GM18498 (cell line): ENCODE results near the gene COL4A2.

Experiments used
- ATAC-seq: cut with Tn5 transposase; IDR thresholded peaks from one replicate; pipeline ENCODE4 v1.9.1; 2021; ENCODE audit warnings: mild to moderate bottlenecking, moderate library complexity; ENCODE audit not compliant: unreplicated experiment

COL4A2 gene

DNA sequence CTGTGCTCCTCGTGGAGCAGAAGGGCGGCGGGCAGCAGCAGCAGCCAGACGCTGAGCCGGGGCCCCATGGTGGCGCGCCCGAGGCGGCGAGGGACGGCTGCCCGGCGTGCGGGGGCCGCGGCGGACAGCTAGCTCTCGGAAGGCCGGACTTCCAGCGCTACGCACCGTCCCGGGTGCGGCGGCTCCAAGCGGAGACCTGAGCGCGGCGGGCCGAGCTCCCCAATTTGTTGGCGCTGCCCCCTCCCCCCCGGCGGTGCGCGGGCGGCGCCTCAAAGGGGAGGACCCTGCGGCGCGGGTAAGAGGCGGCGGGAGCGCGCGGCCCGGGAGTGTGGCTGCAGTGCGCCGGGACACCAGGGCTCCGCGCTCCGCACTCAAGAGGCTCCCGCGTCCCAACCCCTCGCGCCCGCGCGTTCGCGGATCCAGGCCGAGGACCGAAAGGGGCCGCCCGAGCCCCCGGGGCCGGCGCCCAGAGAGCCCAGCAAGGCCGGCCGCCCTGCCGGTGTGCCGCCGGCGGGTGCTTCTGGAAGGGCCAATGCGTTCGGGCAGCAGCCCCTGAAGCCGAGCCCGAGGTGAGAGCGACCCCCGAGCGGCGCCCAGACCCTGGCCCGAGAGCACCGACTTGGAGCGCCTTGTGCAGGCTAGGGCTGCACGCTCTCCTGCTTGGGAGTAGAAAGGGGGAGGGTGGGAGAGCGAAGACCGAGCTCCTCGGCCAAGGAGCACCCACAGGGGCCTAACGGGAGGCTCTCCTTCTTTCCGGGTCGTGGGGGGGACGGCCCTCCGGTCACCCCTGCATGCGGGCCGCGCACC lies at the start of gene COL4A2, which contains the start of gene COL4A1:
TSS of gene COL4A2 (plus strand) at position 325 of the 807 bp plus-strand sequence. CDS start 620 bp downstream, outside the sequence.
TSS of gene COL4A1 (minus strand) at position 198 of the 807 bp plus-strand sequence. CDS start at position 68, 130 bp downstream.
- ATAC-seq, result no peak

DNA sequence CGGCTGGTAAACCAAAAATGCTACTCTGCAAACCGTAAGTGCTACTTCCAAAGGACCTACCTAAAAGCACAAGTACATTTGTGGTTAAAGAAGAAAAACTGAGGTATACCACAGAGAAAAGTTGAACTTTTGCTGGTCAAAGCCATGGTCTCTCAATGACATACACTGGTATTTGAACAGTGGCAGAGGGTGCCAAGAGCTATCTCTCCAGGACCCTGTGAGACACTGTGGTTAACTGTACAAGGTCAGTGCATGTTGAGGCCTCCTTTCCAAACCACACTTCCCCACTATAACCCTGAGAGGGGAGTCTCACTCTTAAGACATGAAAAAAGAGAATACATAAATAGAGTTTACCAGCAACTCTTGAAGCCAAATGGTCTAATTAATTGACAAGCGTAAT lies 49.7 kb upstream of the COL4A2 start:
- ATAC-seq, result peak; percentile 41

DNA sequence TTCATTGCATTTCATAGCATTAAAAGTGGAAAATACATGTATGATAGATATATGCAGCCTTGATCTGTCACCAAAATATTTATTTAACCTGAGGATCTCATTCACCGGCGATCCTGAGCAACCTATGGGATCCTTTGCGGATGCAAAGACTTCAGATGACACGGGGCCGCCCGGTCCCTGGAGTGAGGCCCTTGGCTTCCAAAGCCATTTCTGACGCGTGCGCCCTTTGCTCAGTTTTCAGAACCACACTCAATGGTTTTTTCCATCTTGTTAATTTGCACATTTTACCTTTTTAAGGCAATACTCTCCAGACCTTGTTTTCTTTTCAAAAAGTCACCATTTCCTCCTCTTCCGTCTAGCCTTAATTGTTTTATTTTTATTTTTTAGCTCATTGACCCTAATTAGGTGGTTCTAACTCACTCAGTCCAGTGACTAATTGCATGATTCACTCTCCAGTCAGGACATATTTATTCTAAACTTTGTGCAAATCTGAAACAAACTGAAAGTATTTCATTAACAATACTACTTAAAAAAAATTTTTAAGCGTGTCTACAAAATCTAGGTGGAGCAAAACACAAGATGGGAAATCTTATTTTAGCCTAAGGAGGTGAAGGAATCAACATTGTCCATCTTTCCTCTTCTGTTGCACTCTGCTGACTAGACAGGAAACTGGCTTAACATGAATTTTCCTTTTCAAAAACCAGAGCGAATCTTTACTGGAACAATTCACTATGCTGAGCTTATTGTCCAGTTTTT lies 48.0 kb upstream of the COL4A2 start:
- no peak for ATAC-seq

DNA sequence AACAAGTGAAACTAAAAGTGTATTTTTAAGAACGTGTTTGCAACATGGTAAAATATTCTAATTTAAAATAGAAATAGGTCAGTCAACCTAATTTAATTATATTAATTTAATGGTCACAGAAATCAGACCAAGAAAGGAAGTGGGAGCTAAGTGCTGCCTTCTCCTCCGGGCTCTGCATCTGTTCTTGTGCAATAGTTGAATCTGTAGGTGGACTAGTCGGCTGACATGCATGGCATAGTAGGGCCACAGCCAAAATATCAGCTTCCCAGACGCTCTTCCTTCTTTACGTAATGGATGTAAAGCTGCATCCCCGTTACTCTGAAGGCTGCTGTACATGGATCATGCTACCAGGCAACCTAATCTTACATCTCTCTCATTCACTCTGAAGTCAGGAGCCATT lies 47.4 kb upstream of the COL4A2 start:
- ATAC-seq, result no peak

DNA sequence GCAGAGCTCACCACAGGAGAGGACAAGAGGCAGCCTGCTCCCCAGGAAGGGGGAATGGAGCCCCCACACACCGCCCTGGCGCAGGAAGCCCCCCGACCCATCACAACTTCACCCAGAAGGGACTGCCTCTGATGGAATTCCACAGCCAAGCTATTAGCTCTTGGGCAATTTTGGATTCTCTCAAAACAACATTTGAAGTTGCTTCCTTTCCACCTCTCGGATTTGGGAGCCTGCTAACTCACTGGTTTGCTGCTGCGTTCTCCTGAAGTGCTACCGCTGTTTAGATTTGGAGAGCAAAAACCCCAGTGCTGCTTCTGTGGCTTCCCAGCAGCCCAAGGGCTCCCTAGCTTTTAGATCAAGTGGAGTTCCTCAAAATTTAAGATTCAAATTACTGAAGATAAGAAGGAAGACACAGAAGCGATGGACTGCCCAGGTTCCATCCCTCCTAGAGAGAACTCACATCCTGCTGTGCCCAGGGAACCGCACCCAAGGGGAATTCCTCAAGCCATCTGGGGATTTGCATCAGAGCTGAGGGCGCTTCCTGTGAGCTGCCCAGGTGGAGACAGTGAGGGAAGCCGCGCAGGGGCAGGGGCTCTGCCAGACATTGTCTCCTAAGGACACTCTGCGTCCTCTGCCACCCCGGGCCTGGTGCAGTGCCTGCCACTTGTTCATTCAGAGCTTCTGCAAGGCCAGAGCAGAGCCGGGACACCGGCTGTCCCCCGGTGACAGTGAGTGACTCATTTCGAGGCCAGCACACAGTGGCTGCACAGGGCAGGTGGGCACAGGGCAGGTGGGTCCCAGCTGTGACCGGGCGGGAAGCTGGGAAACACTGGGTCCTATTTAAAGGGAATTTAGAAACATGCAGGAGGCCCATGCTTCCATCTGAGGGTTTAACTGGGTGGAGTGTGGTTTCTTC lies 45.7 kb upstream of the COL4A2 start:
- no peak for ATAC-seq

DNA sequence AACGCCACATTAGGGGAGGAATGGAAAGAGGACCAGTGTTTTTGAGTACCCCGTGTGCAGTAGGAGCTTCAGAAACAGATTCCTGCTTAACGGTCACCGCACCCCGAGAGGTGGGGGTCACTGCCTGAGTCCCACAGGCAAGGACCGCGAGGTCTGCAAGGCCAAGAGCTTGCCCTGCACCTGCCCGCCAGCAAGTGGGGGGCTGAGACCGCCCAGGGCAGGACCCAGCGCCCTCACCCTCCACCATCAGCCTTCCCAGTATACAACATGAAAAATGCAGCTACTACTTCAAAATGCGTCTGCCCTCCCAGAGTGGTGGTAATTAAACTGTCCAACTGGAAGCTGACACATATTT lies 45.0 kb upstream of the COL4A2 start:
- ATAC-seq, result no peak

DNA sequence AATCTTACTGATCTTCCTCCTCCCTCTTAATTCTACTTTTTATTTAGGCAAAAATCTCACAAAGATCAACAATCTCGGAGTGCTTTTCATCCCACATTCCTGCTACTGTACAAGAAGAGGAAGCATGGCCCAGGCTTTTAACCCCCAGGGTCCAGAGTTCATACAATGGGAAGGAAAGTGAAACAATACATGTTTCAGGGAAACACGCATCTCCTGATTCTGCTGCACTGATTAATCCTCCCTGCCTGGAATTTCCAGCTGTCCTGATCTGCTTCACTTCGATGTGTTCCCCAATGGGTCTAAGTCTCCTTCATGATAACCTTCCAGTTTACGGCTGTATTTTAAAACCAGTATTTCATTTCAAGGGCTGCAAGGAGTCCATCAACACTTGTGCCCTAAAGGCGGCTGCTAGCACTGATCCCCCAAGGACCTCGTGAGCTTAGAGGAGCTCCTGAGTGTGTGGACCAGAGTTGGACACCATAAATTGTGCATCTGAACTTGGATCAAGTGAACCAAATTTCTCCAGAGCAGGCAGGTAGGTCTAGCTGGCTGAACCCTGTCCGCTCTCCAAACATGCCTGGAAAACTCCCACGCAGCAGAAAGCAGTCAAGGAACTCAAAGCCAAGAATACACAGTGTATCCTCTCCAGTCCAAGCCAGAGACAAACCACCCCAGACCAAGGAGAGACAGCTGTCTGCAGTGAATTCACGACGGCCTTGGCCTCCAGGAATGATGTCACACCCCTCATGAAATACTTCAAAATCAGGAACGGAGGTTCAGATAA lies 44.4 kb upstream of the COL4A2 start:
- ATAC-seq, result no peak

DNA sequence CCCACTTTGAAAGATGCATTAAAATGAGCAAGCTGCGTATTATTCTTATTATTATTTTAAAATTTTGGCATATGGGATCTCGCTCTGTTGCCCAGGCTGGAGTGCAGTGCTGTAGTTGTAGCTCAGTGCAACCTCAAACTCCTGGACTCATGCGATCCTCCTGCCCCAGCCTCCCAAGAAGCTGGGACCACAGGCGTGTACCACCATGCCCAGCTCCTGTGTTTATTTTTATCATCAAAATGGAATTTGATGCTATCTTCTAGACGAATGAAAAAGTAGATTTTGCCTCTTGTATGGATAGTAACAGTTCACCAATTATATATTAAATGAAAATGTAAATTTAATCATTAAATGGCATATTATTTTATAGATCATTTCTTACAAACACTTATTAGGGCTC lies 43.7 kb upstream of the COL4A2 start:
- ATAC-seq, result no peak

DNA sequence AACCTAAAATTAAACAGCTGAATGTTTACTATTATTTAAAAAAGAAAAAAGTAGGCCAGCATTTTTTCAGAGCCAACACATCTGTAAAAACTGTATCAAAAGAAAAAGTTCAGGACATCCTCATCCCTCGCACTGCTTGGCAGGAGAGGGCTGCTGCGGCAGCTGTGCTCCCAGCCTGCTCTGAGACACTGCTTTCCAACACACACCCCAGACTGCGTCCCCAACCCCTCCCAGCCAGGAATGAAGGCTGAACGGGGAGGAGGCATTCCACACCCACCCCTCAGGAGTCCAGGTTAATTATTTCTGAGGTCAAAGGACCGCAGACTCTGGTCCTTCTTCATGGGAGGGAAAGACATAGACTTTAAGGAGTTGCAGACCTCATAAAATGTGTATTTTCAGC lies 43.2 kb upstream of the COL4A2 start:
- no peak for ATAC-seq

DNA sequence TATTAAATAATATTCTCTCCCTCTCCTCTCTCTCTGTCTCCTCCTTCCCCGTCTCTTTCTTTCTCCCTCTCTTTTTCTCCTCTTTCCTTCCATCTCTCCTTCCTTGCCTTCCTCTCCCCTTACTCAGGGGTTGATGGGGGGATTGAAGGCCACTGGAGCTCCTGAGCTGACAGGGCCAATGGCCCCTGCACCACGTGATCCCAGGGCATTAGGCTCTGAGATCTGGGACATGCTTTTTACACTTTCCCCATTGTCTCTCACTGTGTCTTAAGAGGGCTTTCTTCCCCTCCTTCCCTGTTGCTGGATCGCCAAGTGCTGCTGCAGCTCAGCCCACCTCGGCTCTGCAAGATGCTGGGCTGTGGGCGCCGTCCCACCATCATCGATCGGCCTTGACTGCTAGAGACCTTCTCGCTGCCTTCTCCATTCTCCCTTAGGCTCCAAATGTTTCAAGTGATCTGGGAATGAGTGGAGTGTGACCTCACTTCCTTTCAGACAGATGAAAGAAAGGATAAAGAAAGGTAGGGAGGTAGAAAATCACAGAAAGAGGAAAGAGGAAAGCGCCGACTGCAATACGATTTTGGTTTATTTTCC lies 42.3 kb upstream of the COL4A2 start:
- no peak for ATAC-seq

DNA sequence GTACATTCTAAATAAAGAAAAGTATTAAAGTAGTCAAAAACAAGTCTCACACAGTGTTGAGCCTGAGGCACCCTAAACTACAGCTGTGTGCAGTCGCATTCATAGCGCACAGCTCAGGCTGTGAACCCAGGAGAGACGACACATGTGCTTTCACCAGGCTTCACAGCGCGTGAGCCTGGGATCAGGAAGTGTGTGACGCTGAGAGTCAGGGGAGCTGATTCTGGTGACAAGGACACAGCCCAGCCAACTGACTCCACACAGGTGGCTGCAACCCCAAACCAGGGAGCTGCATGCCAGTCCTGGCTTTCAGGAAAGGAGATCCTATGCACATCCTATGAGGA lies 41.8 kb upstream of the COL4A2 start:
- ATAC-seq, result no peak

DNA sequence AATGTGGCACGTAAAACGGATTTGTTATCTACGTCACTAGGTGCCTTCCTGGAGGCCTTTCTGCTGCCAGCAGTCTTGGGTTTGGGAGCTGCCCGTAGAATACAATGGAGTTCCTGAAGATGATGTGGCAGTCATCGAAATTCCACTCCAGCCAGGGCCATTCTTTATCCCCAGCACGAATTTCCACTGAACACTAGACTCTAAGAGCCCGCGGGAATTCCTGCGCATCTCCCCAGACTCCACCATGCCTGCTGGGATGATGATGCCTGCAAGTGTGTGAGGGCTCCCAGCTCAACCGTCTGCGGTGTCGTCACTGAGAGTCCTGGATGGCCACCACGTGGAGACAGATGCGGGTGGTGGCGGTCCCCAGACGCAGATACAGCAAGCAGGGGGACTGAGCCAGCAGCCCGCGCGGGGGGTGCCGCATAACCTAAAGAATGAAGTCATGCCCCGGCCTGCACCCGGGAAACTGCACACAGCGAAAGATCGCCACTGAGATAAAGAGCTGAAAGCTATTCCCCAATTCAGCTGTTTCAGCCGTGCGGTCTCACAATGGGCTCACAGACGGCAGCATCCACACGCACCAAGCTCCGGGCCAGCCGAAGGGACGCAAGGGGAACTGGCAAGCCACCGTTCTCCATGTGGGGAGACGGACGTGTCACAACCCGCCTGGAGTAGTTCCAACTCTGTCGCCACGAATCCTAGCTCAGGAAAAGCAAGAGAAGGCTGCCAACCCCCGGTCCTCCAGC lies 41.2 kb upstream of the COL4A2 start:
- no peak for ATAC-seq

DNA sequence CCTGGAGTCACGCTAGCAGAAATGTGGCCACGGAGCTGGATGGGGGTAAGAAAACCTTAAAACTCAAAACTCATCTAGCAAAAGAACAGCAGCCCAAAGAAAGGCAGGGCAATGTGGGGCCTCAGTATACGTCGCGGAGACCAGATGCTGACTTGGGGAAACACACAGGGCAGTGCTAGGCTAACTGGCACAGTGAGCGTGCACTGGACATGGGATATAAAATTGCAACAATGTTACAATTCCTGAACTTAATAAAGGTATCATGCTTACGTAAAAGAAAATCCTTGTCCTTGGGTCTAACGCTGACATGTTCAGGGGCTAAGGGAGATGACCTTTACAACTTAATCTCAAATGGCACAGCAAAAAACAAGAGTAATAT lies 40.7 kb upstream of the COL4A2 start:
- ATAC-seq, result no peak

DNA sequence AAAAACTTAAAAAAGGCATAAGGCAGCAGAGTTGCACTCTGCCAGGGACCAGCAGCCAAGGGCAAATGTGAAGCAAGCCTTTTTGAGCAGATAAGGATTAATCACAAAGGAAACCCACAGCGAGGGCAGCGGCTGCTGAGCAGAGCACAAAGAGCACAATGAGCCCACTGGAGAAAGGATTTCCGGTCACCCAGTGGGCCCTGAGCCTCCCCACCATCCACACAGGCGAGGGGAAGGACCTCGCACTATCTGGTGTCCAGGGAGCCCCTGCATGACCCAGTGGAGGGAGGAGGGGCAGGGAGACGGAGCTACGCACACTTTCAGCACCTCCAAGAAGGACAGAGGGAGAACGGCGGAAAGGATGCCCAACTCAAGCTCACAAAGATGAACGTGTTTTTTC lies 40.1 kb upstream of the COL4A2 start:
- no peak for ATAC-seq

DNA sequence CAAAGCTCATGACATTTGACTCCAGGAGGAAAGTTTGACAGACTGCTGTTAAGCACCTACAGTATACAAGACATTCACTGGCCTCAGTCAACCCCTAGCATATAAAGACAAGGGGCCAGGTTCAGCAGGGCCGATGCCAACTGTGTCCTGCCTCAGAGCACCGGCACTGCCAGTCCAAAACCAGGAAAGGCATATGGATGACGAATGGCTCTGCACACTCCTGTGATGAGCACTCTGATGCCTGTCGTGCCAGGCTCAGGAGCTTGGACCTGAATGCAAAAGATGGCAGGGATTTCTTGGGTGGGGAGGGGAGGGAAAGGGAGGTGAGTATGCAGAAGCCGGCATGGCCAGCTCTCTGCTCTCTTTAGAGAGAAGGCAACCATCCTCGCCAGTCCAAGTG lies 39.0 kb upstream of the COL4A2 start:
- ATAC-seq, result no peak

DNA sequence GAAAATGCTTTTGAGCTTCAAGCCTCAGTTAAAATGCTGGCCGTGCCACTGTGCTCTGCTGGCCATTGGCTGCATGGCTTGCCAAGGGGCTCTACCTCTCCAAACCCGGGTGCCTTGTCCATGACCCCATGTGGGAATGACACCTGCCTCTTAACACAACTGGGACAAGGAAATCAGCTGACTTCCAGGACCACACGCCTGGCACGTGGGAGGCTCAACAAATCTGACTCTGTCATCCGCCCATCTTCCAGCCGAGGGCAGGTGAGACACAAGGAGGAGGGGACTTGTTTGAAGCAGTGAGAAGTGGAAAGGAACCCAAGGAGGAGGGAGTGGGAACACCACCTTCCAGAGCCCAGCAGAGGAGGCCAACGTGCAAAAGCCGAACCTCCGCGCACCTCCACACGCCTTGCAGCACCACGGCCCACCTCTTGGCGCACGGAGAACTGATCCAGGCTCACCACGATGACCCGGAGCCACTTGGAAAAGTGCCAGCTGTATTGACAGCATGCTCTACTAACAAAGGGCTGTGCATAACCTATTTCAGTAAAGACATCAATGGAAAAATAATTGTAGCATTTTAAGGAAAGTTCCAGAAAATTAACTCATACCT lies 38.4 kb upstream of the COL4A2 start:
- ATAC-seq, result no peak

DNA sequence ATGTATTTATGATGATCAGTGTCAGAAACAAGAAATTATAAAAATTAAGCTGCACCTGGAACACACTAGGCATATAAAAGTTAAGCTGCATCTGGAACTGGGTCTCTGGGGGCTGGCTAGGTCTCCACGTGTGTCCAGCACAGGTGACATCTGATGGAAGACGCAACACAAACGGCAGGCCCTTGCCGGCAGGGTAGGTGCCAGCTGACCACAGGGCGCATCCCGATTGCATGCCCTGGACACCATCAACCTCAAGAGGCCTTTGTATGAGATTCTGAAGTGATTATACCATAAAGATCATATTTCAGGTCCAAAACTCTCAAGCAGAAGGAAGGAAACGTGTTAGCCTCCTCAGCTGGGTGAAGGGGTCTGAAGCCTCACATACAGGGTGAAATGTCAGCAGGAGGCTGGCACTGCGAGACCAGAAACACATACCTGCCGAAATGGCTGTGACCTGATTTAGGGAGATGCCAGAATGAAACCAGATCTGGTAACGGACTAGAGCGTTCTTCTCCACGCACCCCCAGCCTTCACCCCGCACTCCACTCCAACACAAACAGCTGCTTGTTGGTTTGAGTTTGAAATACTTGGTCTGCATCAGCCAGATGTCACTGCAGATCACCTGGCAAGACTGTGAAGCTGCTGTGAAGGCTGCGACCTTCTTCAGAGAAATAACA lies 37.4 kb upstream of the COL4A2 start:
- ATAC-seq, result no peak

DNA sequence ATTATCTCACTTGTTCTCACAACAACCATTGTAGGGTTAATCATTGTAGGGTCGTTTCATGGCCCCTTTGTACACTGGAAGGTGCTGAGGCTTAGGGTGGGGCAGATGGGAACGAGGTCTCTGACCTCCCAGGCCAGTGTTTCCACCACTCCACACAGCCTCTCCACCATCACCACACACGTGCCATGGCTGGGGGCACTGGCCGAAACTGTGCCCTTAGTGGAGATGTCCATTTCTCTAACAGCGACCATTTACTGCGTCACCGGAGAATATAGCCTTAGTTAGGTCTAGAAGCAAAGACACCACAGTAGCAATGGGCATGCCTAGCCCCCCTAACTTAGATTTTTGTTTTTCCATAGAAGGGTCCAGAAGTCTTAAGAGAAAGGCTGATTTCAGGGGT lies 36.6 kb upstream of the COL4A2 start:
- ATAC-seq, result no peak

DNA sequence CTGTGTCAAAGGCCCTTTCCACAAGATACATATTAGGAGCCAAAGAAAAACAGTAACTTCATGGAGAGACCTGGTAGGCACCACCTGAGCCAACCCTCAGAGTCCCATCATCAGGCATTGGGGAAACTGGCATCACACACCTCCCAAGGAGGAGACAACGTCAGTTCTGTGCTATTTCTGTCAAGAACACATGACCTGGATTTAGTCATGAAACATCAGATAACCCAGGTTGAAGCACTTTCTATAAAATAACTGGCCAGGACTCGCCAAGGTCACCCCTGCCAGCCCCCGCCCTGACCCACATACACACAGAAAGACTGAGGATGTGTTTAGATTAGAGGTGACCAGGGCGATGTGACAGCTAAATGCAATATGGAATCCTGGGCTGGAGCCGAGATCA lies 35.8 kb upstream of the COL4A2 start:
- ATAC-seq, result no peak
